Peyer's patch (tissue), 4 donors: ENCODE results near the gene NAXE. TPM values are rescaled to one million over a fixed set of nuclear protein-coding genes. Genes with fewer than 3 reads are reported as not detected.

ENCODE experiments used
- DNase-seq, 3 donors: peaks; one replicate each; pipeline ENCODE4 v3.0.0-alpha.2; 2017 to 2019
- H3K27ac ChIP-seq, 4 donors: fragments of 200-600 bp; sonication (generic); one replicate each; pipeline ENCODE4 v1.5.1; 2016 to 2019
- H3K27me3 ChIP-seq, 2 donors: fragments of 200-600 bp; sonication (generic); one replicate each; pipeline ENCODE4 v1.5.1; 2019
- H3K36me3 ChIP-seq, 3 donors: fragments of 200-600 bp; sonication (generic); one replicate each; pipeline ENCODE4 v1.5.1; 2016 to 2019
- H3K4me1 ChIP-seq, 4 donors: fragments of 200-600 bp; sonication (generic); one replicate each; pipeline ENCODE4 v1.5.1; 2016 to 2019
- H3K4me3 ChIP-seq, 4 donors: fragments of 200-600 bp; sonication (generic); 1 replicate in 3 of 4; 2 replicates in 1 of 4; pipeline ENCODE4 v1.5.1; 2016 to 2019; ENCODE audit warnings: mild to moderate bottlenecking in 1 of 4
- H3K9me3 ChIP-seq, 4 donors: fragments of 200-600 bp; sonication (generic); one replicate each; pipeline ENCODE4 v1.5.1; 2016 to 2019; ENCODE audit warnings: mild to moderate bottlenecking in 1 of 4
- CTCF ChIP-seq, 6 experiments: fragments of 450-650 bp in 4 of 6; fragments of 200-600 bp in 2 of 6; sonication (generic) in 1 of 6; IDR thresholded peaks; one replicate each; pipeline ENCODE4 v1.5.1; 2017 to 2019; ENCODE audit warnings: antibody characterized with exemption in 6 of 6, mild to moderate bottlenecking in 3 of 6, moderate library complexity in 1 of 6
- POLR2A ChIP-seq, 2 donors: fragments of 450-650 bp; IDR thresholded peaks; one replicate each; pipeline ENCODE4 v1.5.1; 2017; ENCODE audit warnings: antibody characterized with exemption in 2 of 2, mild to moderate bottlenecking in 2 of 2, moderate library complexity in 2 of 2
- total RNA-seq, 4 donors: library from RNA; depleted of rRNA; stranded (reverse); fragments of >200 nt; gene quantifications; one replicate each; pipeline ENCODE4 v1.1.0, GENCODE V29; 2016

NAXE gene
- total RNA-seq, 4 donors from 2014 or later = 38.0 to 96.5 (median 73.1) TPM

- Histone ChIP-seq H3K36me3 (peaks cover 0 to 44% (median 0%) of the 10 kb centered on the region in 3 donors), H3K27me3 (no peaks in the 10 kb centered on the region), H3K4me3 (no peak overlapping the region), H3K9me3 (no peaks in the 10 kb centered on the region), H3K4me1 (peaks cover 0 to 8% (median 2%) of the 10 kb centered on the region in 4 donors), H3K27ac (no peak overlapping the region)
- no peak for DNase-seq
- no peak for TF ChIP-seq POLR2A (IDR thresholded peaks at IDR 0.05)
- no peak for TF ChIP-seq CTCF (IDR thresholded peaks at IDR 0.05)
Observed at GRCh38 chr1:156595016-156595415, 3.4 kb downstream of the NAXE start.

GRCh38 chr1:156596426-156596825 is 4.8 kb downstream of the NAXE start:
- Histone ChIP-seq H3K9me3 (no peaks in the 10 kb centered on the region), H3K27me3 (no peaks in the 10 kb centered on the region), H3K27ac (no peak overlapping the region), H3K4me1 (peaks cover 0 to 13% (median 5%) of the 10 kb centered on the region in 4 donors), H3K36me3 (peaks cover 0 to 44% (median 0%) of the 10 kb centered on the region in 3 donors), H3K4me3 (no peak overlapping the region)
- TF ChIP-seq CTCF (IDR thresholded peaks at IDR 0.05) = no peak
- TF ChIP-seq POLR2A (IDR thresholded peaks at IDR 0.05) = no peak
- no peak for DNase-seq

GRCh38 chr1:156598125-156598524 is 6.5 kb downstream of the NAXE start:
- peaks cover 0 to 19% (median 2%) of the 10 kb centered on the region in 4 donors for H3K4me1 ChIP-seq
- H3K27me3 ChIP-seq = no peaks in the 10 kb centered on the region
- no peak for TF ChIP-seq CTCF (IDR thresholded peaks at IDR 0.05)
- TF ChIP-seq POLR2A (IDR thresholded peaks at IDR 0.05) = no peak
- H3K4me3 ChIP-seq = no peak overlapping the region
- no peak for DNase-seq
- peaks cover 0 to 44% (median 0%) of the 10 kb centered on the region in 3 donors for H3K36me3 ChIP-seq
- H3K27ac ChIP-seq = no peak overlapping the region
- H3K9me3 ChIP-seq = no peaks in the 10 kb centered on the region

GRCh38 chr1:156598731-156599432 is 7.3 kb downstream of the NAXE start:
- TF ChIP-seq CTCF (IDR thresholded peaks at IDR 0.05) (no peak), POLR2A (IDR thresholded peaks at IDR 0.05) (no peak)
- Histone ChIP-seq H3K4me3 (no peak overlapping the region), H3K27me3 (no peaks in the 10 kb centered on the region), H3K27ac (no peak overlapping the region), H3K9me3 (no peaks in the 10 kb centered on the region), H3K36me3 (peaks cover 0 to 39% (median 0%) of the 10 kb centered on the region in 3 donors), H3K4me1 (peaks cover 0 to 19% (median 2%) of the 10 kb centered on the region in 4 donors)
- DNase-seq = no peak

DNA sequence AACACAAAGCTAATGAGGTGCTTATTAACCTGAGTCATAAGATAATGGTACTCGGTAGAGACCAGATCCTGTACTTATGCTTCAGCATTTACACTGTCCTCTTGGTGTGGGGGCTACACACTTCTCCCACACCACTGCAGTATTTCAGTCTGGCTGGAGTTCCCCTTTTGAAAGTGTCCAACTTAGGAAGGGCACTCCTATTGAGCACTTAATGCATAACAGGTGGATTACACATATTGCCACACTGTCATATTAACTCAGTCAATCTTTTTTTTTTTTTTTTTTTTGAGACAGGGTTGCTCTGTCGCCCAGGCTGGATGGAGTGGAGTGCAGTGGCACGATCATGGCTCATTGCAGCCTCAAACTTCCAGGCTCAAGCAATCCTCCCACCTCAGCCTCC is 8.2 kb downstream of the NAXE start:
- TF ChIP-seq POLR2A (IDR thresholded peaks at IDR 0.05) = no peak
- TF ChIP-seq CTCF (IDR thresholded peaks at IDR 0.05) = peak in 1 of 6 experiments; percentile 21
- Histone ChIP-seq H3K9me3 (no peaks in the 10 kb centered on the region), H3K27me3 (no peaks in the 10 kb centered on the region), H3K4me1 (peaks cover 0 to 19% (median 2%) of the 10 kb centered on the region in 4 donors), H3K4me3 (no peak overlapping the region), H3K27ac (no peak overlapping the region), H3K36me3 (peaks cover 0 to 30% (median 0%) of the 10 kb centered on the region in 3 donors)
- DNase-seq = no peak
